ENCODE measurements around the gene SRP54. TPM values are rescaled to one million over a fixed set of nuclear protein-coding genes. Genes with fewer than 3 reads are reported as not detected.

The SRP54 gene
- total and polyA plus RNA-seq, 2 of the 13 experiments (the other 11 are each of a cell fraction or from before 2014, with no cell fraction given), result 42.2 to 207 TPM

- no peak for TF ChIP-seq POLR2AphosphoS5 (IDR thresholded peaks at IDR 0.05; ENCODE audit: low read depth, low read length)
- TF ChIP-seq MAFG (CRISPR knock-in tag; IDR thresholded peaks at IDR 0.05), result no peak
- TF ChIP-seq ZNF317 (CRISPR knock-in tag; IDR thresholded peaks at IDR 0.05), result 0 out of 2 replicates have a peak, but pooled peaks have one; percentile 17
- 0 out of 2 replicates have a peak, but pooled peaks have one; percentile 32 for TF ChIP-seq NKX3-1 (CRISPR knock-in tag; IDR thresholded peaks at IDR 0.05)
- TF ChIP-seq PLRG1 (conservative IDR thresholded peaks at IDR 0.05), result no peak
- no peak for TF ChIP-seq RFXANK (CRISPR knock-in tag; IDR thresholded peaks at IDR 0.05)
- TF ChIP-seq TEAD2 (CRISPR knock-in tag; IDR thresholded peaks at IDR 0.05), result no peak
- no peak for TF ChIP-seq ZEB1 (IDR thresholded peaks at IDR 0.05; ENCODE audit: insufficient replicate concordance, low read depth)
- no peak; a peak in 1 of 4 replicates for TF ChIP-seq NR2F1 (CRISPR knock-in tag; IDR thresholded peaks at IDR 0.05)
- TF ChIP-seq HDAC2 (CRISPR knock-in tag; IDR thresholded peaks at IDR 0.05), result no peak
- no peak for TF ChIP-seq ZNF383 (CRISPR knock-in tag; IDR thresholded peaks at IDR 0.05; ENCODE audit: borderline replicate concordance)
- TF ChIP-seq, protein P1, sequence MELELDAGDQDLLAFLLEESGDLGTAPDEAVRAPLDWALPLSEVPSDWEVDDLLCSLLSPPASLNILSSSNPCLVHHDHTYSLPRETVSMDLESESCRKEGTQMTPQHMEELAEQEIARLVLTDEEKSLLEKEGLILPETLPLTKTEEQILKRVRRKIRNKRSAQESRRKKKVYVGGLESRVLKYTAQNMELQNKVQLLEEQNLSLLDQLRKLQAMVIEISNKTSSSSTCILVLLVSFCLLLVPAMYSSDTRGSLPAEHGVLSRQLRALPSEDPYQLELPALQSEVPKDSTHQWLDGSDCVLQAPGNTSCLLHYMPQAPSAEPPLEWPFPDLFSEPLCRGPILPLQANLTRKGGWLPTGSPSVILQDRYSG (CRISPR knock-in tag; IDR thresholded peaks at IDR 0.05), result no peak
- TF ChIP-seq ZNF512 (CRISPR knock-in tag; IDR thresholded peaks at IDR 0.05), result no peak
- no peak for TF ChIP-seq ZNF660 (CRISPR knock-in tag; IDR thresholded peaks at IDR 0.05; ENCODE audit: borderline replicate concordance, low read depth)
- TF ChIP-seq HNF4A (CRISPR knock-in tag; IDR thresholded peaks at IDR 0.05), result no peak
- TF ChIP-seq YEATS2 (CRISPR knock-in tag; IDR thresholded peaks at IDR 0.05; ENCODE audit: borderline replicate concordance), result no peak
- no peak for TF ChIP-seq ZNF782 (CRISPR knock-in tag; IDR thresholded peaks at IDR 0.05; ENCODE audit: borderline replicate concordance)
- TF ChIP-seq NCOA5 (CRISPR knock-in tag; IDR thresholded peaks at IDR 0.05), result 0 out of 2 replicates have a peak, but pooled peaks have one; percentile 70
- TF ChIP-seq ZNF350 (CRISPR knock-in tag; IDR thresholded peaks at IDR 0.05; ENCODE audit: borderline replicate concordance, low read depth), result 0 out of 2 replicates have a peak, but pooled peaks have one; percentile 11
- no peak for TF ChIP-seq HBP1 (CRISPR knock-in tag; IDR thresholded peaks at IDR 0.05; ENCODE audit: low read depth)
- no peak for TF ChIP-seq ZNF160 (CRISPR knock-in tag; IDR thresholded peaks at IDR 0.05)
- TF ChIP-seq AKAP8 (CRISPR knock-in tag; IDR thresholded peaks at IDR 0.05), result no peak
- no peak for TF ChIP-seq HNRNPL (IDR thresholded peaks at IDR 0.05; ENCODE audit: low read depth, low read length)
- TF ChIP-seq NR2C2 (CRISPR knock-in tag; IDR thresholded peaks at IDR 0.05; ENCODE audit: borderline replicate concordance), result no peak
- TF ChIP-seq SATB2 (CRISPR knock-in tag; IDR thresholded peaks at IDR 0.05), result 0 out of 2 replicates have a peak, but pooled peaks have one; percentile 50
- TF ChIP-seq ZNF672 (CRISPR knock-in tag; IDR thresholded peaks at IDR 0.05), result no peak
- TF ChIP-seq SOX13 (IDR thresholded peaks at IDR 0.05), result no peak
- TF ChIP-seq SOX13 (CRISPR knock-in tag; conservative IDR thresholded peaks at IDR 0.05 in 1 of 2, IDR thresholded peaks at IDR 0.05 in 1 of 2), result no peak
- no peak for TF ChIP-seq TSC22D2 (CRISPR knock-in tag; IDR thresholded peaks at IDR 0.05; ENCODE audit: borderline replicate concordance)
These were observed 2.4 kb upstream of the SRP54 start (continued) for GRCh38 chr14:34980337-34980900.
